HG03025 (cell line): ENCODE measurements around the gene WRAP73.

Experiments
- ATAC-seq: cut with Tn5 transposase; IDR thresholded peaks from one replicate; pipeline ENCODE4 v1.9.1; 2021; ENCODE audit warnings: mild to moderate bottlenecking, moderate library complexity; ENCODE audit not compliant: unreplicated experiment, low FRiP score

Gene WRAP73

DNA sequence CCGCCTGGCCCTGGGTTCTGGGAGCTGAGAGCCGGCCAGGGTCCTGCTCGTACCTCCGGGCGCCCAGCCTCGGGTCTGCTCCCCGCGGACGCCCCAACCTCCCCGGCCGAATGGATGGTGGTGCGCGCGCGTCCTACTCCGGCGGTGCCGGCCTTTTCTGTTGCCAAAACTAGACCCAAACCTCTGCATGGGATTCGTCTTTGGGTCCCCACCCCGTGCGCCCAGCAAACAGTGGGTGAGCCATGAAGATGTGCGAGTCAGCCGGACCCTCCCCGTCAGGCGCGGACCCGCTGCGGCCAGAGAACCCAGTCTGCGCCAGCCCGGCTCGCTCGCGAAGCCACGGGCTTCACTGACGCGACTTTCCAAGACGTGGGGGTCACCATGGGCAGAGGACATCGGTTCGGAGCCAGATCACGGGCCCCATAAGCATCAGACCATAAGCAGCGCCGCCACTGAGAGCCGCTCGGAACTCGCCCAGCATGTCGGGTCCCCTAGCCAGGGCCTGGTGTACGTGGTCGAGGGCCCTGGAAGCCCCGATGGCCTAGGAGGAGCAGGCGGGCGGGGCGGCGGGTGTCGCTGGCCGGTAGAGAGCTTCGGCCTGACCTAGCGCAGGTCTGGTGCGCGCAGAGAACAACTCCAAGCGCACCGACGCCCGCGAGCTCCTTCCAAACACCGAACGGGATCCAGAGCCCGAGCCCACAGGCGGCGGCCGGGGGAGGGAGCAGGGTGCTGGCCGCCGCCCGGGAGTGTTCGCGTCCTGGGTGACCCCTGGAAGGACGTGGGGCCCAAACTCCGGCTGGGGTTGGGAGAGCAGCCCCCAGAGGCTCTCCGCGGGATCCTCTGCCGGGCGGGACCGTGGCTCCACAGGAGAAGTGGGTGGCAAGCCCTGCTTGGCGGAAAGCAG, 1.4 kb upstream of the WRAP73 start:
- ATAC-seq: no peak

DNA sequence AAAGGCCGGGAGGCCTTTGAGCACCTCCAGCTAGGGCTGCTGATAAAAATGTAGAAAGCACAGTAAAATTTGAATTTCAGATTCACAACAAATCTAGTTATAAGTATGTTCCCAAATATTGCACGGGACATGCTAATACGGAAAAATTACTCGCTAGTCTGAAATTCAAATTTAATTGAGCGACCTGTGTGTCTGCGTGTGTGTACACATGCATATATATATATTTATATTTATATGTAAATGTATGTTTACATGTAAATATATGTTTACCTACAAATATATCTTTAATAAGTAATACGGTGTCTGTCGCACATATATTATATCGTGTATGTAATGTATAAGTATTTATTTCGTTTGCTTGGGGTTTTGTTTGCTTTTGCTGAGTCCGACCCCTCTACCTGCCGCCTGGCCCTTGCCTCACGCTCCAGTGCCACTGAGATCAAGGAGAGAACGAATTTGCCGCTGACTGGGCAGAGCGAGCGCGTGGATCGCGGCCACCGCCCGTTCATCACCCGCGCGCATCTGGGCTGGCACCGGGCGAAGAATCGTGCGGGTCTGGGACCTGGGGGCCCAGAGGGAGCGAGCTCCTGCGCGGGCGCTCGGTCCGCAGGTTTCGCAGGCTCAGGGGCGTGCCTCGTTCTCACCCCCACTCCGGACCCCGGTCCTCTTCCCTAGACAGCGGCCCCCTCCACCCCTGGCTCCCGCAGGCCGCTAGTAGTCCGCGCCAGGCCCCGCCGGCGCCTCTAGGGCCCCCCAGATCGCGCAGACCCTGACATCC, 534 bp upstream of the WRAP73 start:
- no peak for ATAC-seq

DNA sequence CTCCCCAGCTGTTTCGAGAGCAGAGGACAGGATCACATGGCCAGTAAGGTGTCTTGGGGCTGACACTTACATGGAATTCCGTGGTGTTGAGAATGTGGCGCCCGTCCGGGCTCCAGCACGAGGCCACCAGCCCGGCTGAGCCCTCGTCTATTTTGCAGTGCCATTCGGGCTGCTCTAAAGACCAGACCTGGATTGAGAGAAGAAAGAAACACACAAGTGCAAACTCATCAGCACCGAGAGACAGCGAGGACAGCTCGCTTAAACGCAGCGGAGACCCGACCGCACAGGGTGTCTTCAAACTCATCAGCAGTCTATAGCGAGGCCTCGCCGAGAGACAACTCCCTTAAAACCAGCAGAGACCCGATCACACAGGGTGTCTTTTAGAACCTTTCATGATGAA, 3.3 kb downstream of the WRAP73 start:
- ATAC-seq: no peak

DNA sequence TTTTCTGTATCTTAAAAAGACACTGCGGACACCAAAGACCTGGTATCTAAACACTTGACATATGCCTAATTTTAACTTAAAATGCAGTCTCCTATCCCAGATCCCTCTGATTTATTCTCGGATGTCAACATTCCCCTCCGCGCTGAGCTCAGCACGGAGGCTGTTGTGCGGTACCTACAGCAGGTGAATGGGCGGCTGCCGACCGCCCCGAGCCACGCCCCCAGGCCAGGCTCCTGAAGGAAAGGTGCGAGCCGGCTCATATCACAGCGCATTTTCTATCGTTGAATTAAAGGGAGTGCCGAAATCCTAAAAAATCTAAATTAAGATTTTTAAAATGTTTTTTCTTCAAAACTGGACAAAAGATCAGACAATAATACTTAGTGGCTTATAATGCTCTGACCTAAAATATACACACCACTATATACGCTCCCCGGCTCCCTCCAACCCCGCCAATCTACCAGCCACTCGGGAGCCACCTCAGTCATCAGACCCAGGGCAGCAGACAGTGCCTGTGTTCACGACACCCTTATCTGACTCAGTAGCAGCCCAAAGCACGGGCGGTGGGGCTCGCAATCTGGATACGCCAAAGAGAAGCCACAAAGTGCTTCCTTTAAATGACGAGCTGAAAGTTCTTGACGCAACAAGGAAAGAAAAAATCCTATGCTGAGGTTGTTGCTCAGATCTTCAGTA, 4.1 kb downstream of the WRAP73 start:
- no peak for ATAC-seq

DNA sequence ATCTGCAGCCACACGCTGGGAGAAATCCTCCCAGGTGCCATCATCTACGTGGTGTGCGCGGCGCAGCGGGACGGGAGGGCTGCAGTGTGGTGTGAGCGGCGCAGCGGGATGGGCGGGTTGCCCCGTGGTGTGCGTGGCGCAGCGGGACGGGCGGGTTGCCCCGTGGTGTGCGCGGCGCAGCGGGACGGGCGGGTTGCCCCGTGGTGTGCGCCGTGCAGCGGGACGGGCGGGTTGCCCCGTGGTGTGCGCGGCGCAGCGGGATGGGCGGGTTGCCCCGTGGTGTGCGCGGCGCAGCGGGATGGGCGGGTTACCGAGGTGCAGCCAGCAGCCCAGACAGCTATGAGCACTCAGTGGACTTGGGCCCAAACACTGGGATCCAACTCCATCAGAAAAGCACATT, 4.7 kb downstream of the WRAP73 start:
- no peak for ATAC-seq

DNA sequence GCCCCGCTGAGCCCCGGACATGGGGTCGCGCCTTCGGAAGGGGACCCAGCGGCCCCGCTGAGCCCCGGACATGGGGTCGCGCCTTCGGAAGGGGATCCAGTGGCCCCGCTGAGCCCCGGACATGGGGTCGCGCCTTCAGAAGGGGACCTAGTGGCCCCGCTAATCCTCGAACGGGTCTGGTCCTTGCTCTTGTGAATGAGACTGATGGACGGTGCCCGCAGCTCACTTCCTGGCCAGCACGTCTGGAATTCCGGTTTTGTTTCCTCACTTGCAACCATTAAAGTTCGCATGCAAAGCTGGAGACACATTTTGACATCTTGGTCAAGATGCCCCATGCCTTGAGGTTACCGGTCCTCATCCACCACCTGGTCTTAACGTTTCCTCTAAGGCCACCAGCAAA, 5.6 kb downstream of the WRAP73 start:
- ATAC-seq: no peak

DNA sequence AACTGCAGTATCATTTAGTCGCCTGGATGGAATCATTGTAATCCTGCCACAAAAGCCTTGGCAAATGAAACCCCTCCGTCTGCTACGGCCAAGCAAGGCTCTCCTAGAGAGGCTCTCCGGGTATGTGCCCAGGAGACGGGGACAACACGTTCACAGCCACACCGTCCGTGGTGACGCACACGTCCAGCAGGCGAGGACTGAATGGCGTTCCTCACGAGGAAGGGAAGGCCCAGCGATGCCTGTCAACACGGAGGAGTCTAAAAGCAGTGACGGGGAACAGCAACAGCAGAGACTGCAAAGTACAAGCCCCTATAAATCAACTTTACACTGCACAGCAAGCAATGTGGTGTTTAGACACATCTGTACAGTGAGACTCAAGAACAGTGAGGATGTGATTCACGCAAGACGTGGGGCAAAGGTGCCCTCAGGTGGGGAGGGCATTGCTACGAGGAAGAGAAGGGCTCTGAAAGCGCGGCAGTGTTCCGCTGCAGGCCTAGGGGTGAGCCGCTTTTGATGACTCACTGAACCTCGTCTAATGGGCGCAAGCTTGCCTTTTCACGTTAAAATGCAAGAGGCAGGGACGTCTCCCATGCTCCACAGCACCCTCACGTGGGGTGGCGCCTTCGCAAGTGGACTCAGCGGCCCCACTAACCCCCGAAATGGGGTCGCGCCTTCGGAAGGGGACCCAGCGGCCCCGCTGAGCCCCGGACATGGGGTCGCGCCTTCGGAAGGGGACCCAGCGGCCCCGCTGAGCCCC, 6.8 kb downstream of the WRAP73 start:
- ATAC-seq: no peak

DNA sequence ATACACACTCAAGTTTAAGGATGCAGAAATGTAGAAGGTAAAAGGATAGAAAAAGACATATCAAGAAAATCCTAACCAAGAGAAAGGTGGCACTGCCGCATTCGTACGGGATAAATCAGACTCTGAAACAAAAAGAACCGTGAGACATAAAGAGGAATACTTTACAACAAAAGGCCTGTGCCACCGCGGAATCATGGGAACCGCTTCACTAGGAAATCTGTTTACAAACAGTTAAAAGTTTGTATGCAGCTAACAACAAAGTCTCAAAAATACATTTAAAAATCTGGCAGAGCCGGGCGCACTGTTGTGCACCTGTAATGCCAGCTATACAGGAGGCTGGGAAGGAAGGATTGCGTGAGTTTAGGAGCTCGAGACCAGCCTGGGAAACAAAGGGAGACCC, 8.1 kb downstream of the WRAP73 start:
- ATAC-seq: no peak

DNA sequence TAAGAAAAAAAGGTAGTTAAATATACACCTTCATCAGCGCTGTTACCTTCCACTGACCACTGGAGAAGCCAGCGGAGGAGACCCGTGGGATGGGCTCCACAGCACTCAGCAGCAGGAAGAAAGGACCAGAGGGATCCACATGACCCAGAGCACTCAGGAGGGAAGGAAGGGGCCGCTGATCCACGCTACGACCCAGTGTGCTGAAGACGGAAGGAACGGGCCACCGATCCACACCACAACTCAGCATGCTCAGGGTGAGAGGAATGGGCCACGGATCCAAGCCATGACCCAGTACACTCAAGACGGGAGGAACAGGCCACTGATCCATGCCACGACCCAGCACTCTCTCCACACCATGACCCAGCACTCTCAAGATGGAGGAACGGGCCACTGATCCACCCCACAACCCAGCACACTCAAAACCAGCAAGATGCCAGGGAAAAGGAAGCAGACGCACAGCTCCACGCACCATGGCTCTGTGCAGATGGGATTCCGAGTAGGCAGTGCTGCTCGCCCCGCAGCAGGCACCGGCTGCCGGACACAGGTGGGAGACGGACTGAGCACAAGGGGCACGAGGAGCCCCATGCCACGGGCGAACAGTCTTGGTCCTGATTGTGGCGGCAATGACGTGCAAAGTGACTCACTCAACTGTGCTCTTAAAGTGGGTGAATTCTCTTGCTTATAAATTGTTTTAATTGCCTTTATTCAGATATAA, 8.7 kb downstream of the WRAP73 start:
- ATAC-seq: no peak

DNA sequence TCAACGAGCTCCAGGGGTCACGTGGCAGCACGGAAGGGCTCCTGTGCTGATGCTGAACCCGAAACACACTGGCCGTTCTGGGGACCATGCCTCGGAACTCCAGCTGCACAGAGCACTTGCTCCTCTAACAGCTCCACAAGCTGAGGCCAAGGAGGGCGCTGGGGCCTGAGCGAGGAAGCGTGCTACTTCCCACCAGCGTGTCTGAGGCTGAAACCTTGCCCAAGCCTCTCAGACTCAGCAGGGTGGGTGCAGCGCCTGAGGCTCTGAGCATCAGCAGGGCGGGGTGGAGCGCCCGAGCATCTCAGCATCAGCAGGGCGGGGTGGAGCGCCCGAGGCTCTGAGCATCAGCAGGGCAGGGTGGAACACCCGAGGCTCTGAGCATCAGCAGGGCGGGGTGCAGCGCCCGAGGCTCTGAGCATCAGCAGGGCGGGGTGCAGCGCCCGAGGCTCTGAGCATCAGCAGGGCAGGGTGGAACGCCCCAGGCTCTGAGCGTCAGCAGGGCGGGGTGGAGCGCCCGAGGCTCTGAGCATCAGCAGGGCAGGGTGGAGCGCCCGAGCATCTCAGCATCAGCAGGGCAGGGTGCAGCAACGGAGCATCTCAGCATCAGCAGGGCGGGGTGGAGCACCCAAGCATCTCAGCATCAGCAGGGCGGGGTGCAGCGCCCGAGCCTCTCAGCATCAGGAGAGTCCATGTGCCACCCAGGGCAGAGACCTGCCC, 9.6 kb downstream of the WRAP73 start:
- ATAC-seq: no peak

DNA sequence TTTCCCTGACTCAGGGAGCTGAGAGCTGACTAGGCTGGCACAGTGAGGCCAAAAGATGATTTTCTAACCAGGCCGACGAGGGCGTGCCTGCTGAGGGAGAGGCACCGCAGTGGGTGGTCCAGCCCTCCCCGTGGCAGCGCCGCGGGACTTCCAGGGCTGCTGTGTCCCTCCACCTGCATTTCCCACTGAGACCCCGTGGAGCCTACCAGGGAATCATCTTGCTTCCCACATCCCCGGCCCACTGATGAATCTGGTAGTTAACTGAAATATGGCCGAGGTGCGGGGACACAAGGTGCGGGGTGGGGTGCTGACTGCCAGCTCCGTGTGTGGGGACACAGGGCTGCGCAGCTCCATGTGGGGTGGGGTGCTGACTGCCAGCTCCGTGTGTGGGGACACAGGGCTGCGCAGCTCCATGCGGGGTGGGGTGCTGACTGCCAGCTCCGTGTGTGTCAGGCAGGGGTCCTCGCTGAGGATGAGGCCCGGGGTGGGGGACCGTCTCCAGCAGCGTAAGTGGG, 10.4 kb downstream of the WRAP73 start:
- ATAC-seq: no peak

DNA sequence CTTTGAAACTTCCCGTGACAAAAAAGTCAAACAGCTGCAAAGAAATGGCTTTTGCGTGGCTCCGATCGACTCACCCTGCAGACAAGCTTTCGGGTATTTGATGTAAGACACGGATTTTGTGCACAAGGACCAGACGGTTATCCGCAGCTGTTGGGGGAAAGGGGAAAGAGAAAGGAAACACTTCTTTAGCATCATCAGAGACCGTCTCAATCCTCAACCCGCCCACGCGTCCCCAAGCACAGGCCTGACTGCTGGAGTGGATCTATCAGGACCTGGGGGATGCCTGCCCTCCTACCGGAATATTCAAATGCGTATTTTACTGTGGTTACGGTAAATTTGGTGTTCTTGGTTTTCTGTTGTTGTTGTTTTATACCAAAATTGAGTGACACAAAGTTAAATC, 11.2 kb downstream of the WRAP73 start:
- ATAC-seq: no peak

DNA sequence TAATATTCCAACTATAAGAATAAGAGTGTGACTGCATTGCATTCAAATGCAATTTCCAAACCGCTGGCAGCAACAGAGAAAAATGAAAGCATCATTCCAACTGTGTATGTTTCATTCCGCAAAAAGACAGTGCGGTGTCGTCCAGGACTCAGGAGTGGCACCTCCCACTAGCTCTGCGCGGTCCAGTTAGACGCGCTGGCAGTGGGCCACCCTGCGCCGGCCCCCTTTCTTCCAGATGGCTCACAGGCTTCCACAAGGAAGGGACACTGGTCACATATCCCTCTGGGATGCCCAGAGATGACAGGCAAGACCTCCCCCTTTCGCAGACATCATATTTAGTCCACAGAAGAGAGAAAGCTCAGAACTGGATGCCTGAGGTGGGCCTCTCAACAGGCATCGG, 11.9 kb downstream of the WRAP73 start:
- no peak for ATAC-seq

DNA sequence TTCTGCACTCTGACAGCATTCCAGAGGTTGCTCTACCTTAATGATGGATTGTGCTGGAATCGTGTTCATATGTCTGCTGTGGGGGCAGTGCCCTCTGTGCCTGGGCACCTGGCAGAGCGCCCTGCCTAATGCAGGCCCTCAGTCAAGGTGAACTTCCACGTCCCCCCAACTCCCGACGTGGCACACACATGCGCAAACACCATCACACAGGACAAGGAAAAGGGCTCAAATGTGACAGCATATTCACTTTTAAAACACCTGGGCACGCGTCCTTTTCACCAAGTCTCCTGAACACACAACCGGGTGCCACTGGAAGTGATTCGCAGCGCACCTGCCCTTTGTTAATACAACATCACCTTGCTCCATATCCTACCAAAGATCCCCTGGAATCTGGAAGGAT, 13.4 kb downstream of the WRAP73 start:
- no peak for ATAC-seq

DNA sequence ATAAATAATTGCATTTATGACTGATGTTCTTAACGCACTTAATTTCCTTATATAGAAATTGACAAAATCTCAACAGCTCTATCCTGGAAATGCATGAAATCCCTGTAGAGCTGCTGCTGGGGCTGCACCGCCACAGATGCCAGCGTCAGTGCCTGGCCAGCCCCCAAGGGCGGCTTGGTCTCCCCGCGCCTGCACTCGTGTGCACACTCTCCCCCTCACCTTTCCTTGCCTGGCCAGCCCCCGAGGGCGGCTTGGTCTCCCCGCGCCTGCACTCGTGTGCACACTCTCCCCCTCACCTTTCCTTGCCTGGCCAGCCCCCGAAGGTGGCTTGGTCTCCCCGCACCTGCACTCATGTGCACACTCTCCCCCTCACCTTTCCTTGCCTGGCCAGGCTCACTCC, 13.8 kb downstream of the WRAP73 start:
- no peak for ATAC-seq

DNA sequence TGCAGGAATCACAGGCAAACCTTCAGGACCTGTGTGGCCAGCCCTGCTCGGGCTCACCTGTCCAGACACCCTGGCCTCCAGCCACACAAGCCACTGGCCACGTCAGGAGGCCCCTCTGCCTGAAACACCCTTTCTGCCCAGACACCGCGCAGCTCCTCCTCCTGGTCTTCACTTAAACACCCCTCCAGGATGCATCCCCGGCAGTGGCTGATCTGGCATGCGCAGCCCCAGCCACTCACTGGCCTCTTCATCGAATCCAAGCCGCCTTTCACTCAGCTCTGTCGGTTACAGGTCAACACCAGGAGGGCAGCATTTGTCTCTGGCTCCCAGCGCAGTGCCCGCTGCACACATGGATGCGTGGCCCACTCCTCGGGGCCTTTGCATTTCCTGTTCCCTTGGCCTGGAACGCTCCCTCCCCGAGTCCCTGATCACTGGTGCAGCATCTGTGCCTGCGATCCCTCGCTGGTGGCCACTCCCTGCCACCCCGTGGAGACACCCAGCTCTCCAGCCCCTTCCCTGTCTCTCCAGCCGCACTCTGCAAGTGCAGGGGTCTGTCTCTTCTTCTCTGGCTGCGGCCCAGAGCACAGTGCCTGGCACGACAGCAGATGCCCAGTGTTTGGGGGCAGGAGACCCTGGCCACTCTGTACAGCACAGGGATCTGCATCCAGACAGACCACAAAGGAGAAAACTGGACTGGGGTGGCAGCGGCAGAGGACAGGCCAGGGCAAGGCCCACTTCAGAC, 15.7 kb downstream of the WRAP73 start:
- no peak for ATAC-seq

DNA sequence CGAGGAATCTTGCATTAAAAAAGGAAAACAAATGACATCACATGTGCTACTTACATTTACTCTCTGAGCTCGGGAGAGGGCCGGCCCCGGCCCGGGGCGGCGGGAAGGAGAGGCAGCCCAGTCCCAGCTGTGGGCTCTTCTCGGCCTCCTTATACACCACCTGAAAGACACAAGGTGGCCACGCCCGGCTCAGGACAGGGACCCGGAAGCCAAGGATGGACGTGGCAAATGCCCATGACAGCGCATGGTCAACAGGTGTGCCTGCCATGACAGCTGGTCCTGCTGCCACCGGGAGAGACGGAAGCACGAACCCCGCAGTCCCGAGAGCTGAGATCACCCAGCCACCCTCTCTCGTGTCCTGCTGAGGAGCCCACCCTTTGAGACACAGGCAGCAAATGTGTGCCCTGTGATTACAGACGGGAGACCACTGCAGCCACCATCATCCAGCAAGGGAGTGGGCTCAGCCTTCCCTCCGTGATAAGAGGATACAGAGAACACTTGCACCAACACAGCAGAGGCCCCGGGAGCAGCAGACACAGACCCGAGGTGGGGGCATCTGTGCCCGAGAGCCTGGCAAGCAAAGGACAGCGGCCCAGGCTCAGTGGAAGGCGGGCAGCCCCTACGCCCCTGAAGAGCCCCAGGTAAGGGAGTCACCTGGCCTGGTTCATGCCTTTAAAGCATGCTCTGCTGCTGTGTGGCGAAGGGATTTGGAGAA, 16.4 kb downstream of the WRAP73 start:
- ATAC-seq: no peak
